ENCODE results near the gene TRIM10.

DNA sequence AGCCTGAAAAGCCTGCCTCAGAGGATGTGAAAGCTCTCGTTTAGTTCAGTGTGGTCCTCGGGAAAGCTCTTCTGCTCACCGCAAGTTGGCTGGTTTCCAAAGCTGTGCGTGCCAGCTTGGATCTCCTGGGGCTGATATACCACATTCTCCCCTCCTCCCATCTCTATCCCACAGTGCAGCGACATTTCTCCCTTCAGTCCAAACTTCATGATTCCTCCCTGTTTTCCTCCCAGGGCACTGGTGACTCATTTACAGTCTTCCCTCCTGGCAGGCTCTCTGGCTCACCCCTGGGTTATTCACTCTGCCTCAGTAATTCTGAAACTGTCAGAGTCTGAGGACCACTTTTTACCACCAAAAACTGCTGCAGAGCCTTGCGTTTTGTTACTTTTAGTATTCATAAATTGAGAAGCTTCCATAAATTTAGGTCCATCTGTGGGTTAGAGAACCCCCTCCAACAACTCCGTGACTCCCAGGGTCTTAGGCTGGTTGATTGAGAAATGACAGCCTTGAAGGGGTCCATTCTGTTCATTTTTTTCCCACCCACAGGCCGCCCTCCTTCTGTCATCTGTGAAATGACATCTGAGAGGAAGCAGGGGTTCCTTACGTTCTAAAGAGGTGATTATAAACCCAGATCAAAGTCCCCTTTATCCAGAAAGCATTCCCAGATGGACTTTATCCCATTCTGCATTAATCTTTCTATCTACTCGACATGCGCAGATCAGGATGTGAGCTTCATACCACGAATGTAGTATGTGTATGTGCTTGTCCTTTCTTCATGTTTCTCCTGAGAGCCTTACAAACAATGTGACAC lies 6.1 kb downstream of the TRIM10 start:
- TF ChIP-seq, protein P1, sequence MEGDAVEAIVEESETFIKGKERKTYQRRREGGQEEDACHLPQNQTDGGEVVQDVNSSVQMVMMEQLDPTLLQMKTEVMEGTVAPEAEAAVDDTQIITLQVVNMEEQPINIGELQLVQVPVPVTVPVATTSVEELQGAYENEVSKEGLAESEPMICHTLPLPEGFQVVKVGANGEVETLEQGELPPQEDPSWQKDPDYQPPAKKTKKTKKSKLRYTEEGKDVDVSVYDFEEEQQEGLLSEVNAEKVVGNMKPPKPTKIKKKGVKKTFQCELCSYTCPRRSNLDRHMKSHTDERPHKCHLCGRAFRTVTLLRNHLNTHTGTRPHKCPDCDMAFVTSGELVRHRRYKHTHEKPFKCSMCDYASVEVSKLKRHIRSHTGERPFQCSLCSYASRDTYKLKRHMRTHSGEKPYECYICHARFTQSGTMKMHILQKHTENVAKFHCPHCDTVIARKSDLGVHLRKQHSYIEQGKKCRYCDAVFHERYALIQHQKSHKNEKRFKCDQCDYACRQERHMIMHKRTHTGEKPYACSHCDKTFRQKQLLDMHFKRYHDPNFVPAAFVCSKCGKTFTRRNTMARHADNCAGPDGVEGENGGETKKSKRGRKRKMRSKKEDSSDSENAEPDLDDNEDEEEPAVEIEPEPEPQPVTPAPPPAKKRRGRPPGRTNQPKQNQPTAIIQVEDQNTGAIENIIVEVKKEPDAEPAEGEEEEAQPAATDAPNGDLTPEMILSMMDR (IDR thresholded peaks at IDR 0.05) = no peak
- no peak for TF ChIP-seq POLR2A (IDR thresholded peaks at IDR 0.05)
- TF ChIP-seq EP300 (IDR thresholded peaks at IDR 0.05) = no peak
- TF ChIP-seq POLR2AphosphoS5 (IDR thresholded peaks at IDR 0.05) = no peak
